Parathyroid adenoma (tissue), 2 donors: ENCODE data around the gene RASD2.

Source experiments
- H2AFZ ChIP-seq: fragments of 300-600 bp; sonication (generic); one replicate; pipeline ENCODE4 v1.7.0; 2017; ENCODE audit warnings: antibody characterized with exemption, mild to moderate bottlenecking
- H3K27ac ChIP-seq: fragments of 300-600 bp; sonication (generic); one replicate; pipeline ENCODE4 v1.7.0; 2017
- H3K27me3 ChIP-seq: fragments of 300-600 bp; sonication (generic); one replicate; pipeline ENCODE4 v1.7.0; 2017; ENCODE audit warnings: low read length; ENCODE audit not compliant: control insufficient read depth, insufficient read depth
- H3K36me3 ChIP-seq: fragments of 300-600 bp; sonication (generic); one replicate; pipeline ENCODE4 v1.7.0; 2017; ENCODE audit warnings: low read length; ENCODE audit not compliant: control insufficient read depth, insufficient read depth
- H3K4me1 ChIP-seq: fragments of 300-600 bp; sonication (generic); one replicate; pipeline ENCODE4 v1.7.0; 2017; ENCODE audit warnings: control low read depth
- H3K4me2 ChIP-seq: fragments of 300-600 bp; sonication (generic); one replicate; pipeline ENCODE4 v1.7.0; 2017; ENCODE audit warnings: low read length
- H3K4me3 ChIP-seq: fragments of 300-600 bp; sonication (generic); one replicate; pipeline ENCODE4 v1.7.0; 2017; ENCODE audit warnings: low read depth, low read length
- H3K79me2 ChIP-seq: fragments of 300-600 bp; sonication (generic); one replicate; pipeline ENCODE4 v1.7.0; 2017; ENCODE audit warnings: control low read depth
- H3K9ac ChIP-seq: fragments of 300-600 bp; sonication (generic); one replicate; pipeline ENCODE4 v1.7.0; 2017; ENCODE audit warnings: mild to moderate bottlenecking
- H3K9me3 ChIP-seq: fragments of 300-600 bp; sonication (generic); one replicate; pipeline ENCODE4 v1.7.0; 2017; ENCODE audit warnings: low read length; ENCODE audit not compliant: control insufficient read depth
- CTCF ChIP-seq: fragments of 300-600 bp; sonication (generic); IDR thresholded peaks from one replicate; pipeline ENCODE4 v1.7.0; 2017; ENCODE audit warnings: antibody characterized with exemption, mild to moderate bottlenecking
- donor health status: primary hyperparathyroidism.

Gene RASD2

GRCh38 chr22:35601743-35602615 lies 61.3 kb downstream of the RASD2 start:
- Histone ChIP-seq H3K27me3 (no peaks in the 10 kb centered on the region), H3K4me1 (no peaks in the 10 kb centered on the region), H3K79me2 (no peaks in the 10 kb centered on the region), H3K4me3 (no peak overlapping the region), H2AFZ (no peak overlapping the region), H3K4me2 (no peak overlapping the region), H3K27ac (no peak overlapping the region), H3K9ac (no peak overlapping the region), H3K9me3 (no peaks in the 10 kb centered on the region), H3K36me3 (no peaks in the 10 kb centered on the region)
- no peak for TF ChIP-seq CTCF
